Adipose tissue (tissue), 3 donors: ENCODE data around the gene THADA. TPM values are rescaled to one million over a fixed set of nuclear protein-coding genes. Genes with fewer than 3 reads are reported as not detected.

Experiments used
- H3K27ac ChIP-seq: one replicate; pipeline ENCODE4 v1.5.1; 2013; ENCODE audit warnings: low read depth, low read length
- WGBS, 3 donors: extraction: QIAGEN DNeasy Blood & Tissue Kit; methylation state at CpG; one replicate each; pipeline ENCODE4 v1.1.7; 2013; 5-methylcytosine and 5-hydroxymethylcytosine counted together
- polyA plus RNA-seq, 3 donors: library from polyadenylated mRNA; stranded (reverse); fragments of 200-250 nt; gene quantifications; one replicate each; pipeline ENCODE4 v1.2.3, GENCODE V29; 2013
- donor health status: healthy with polysubstance abuse.
- donor health status: Bipolar disorder and iron deficiency.
- donor health status: healthy.

The THADA gene
- polyA plus RNA-seq, 3 donors = 8.6 to 15.5 (median 9.3) TPM

- no peak overlapping the region for H3K27ac ChIP-seq
- WGBS, 3 donors = 27 to 35% (median 31%) methylated on average over 1 of the region's 1 CpG
Measured at GRCh38 chr2:43518181-43518580, 77.7 kb downstream of the THADA start.

GRCh38 chr2:43515807-43516497 lies 79.9 kb downstream of the THADA start:
- WGBS, 3 donors = 70 to 81% (median 79%) methylated on average over 5 of the region's 5 CpGs
- no peak overlapping the region for H3K27ac ChIP-seq

- no peak overlapping the region for H3K27ac ChIP-seq
Measured at GRCh38 chr2:43515248-43515647, 80.6 kb downstream of the THADA start.

DNA sequence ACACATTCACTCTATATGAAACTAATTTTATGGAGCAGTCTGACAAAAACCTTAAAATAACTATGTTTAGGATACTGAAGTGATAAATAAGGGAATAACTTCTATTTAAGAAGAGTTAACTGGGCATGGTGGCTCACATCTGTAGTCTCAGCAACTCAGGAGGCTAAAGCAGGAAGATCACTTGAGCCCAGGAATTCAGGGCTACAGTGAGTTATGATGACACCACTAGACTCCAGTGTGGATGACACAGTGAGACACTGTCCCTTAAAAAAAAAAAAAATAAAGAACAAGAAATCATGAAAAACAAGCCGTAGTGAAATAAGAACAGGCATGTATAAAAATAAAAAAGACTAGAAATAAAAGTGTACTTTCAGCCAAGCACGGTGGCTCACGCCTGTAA lies 82.0 kb downstream of the THADA start:
- H3K27ac ChIP-seq = no peak overlapping the region
- WGBS, 3 donors = 89 to 95% (median 91%) methylated on average over 3 of the region's 3 CpGs

More at GRCh38 chr2:43515248-43515647, 80.6 kb downstream of the THADA start:
- 96 to 98% (median 97%) methylated on average over 3 of the region's 3 CpGs for WGBS, 3 donors

- H3K27ac ChIP-seq = no peak overlapping the region
Measured at GRCh38 chr2:43513216-43513615, 82.6 kb downstream of the THADA start.

GRCh38 chr2:43511199-43511598 lies 84.6 kb downstream of the THADA start:
- 95 to 98% (median 96%) methylated on average over 3 of the region's 3 CpGs for WGBS, 3 donors
- no peak overlapping the region for H3K27ac ChIP-seq

DNA sequence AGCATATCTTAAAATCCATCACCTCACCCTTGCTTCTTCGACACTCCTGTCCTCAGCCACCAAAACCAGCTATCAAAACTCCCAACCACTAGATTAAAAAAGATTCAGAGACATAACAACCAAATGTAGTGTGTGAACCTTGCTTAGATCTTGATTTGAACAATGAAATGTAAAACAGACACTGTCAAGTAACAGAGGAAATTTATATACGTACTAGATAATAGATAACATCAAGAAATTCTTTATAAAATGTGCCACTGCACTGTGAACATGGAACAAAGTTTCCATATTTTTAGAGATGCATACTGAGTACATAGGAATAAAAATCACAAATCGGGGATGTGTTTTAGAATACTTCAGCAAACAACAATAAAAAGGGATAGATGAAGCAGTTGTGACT lies 86.0 kb downstream of the THADA start:
- 94 to 95% (median 94%) methylated on average over 3 of the region's 3 CpGs for WGBS, 3 donors

DNA sequence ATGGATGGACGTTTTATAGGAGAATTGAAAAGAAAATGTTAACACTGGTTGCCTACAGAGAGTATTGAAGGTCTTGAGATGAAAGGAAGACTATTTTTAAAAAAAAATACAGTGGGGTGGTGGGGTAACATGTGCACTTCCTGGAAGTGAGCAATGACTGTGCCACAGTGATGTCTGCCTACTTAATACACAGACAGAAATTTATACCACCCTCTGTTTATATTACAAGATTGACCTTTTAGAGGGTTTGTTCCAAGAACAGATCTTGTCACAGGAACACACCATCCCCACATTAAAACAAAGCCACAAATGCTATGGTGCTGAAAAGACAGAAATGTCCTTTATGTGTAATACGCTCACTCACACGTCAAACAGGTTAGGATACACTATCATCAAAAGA lies 87.6 kb downstream of the THADA start:
- 65 to 92% (median 74%) methylated on average over 3 of the region's 3 CpGs for WGBS, 3 donors
- no peak overlapping the region for H3K27ac ChIP-seq

More for the DNA sequence above, 86.0 kb downstream of the THADA start:
- no peak overlapping the region for H3K27ac ChIP-seq

DNA sequence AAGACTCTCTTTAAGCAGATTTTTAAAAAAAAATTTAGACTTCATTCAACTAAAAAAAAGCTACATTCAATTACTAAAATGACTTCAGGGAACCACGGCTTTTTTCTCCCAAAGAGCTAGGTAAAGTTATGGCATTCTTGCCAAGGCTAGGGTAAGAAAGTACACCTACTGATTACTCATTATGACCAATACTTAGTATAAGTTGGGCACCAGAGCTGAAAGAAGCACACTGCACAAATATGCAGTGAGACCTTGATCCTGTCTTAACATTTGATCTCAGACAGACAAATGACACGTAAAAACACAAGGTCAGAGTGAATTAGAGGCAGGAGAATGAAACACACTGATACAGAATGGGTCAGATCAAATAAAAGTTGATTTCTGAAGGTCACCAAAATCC lies 88.7 kb downstream of the THADA start:
- H3K27ac ChIP-seq = no peak overlapping the region
- 64 to 94% (median 93%) methylated on average over 2 of the region's 2 CpGs for WGBS, 3 donors

DNA sequence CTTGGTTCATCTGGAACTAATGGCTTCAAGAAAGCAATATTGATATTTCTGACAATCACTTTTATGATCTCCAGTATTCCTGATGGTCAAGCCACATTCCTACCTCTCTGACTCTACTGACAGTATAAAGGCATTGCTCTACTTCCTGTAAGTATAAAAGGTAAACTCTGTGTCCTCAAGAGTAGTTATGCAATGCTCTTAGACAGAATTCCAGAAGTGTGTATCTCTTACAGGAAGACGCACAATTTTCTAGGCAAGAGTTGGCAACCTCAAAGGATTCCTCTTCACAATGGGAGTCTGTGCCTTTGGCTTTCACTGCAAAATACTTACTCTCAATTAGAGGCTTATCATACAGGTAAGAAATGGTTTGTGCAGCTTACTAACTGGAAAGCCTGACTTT lies 100.1 kb downstream of the THADA start:
- no peak overlapping the region for H3K27ac ChIP-seq
- 59 to 83% (median 71%) methylated on average over 1 of the region's 1 CpG for WGBS, 3 donors

- WGBS, 3 donors = 91 to 100% (median 95%) methylated on average over 1 of the region's 1 CpG
Measured at GRCh38 chr2:43493954-43494353, 101.9 kb downstream of the THADA start.

GRCh38 chr2:43491065-43491639 lies 104.7 kb downstream of the THADA start:
- 90 to 94% (median 92%) methylated on average over 2 of the region's 2 CpGs for WGBS, 3 donors
- H3K27ac ChIP-seq = no peak overlapping the region

More at GRCh38 chr2:43493954-43494353, 101.9 kb downstream of the THADA start:
- H3K27ac ChIP-seq = no peak overlapping the region

GRCh38 chr2:43490252-43490786 lies 105.5 kb downstream of the THADA start:
- 84 to 91% (median 86%) methylated on average over 1 of the region's 1 CpG for WGBS, 3 donors
- no peak overlapping the region for H3K27ac ChIP-seq

GRCh38 chr2:43488737-43489136 lies 107.1 kb downstream of the THADA start:
- H3K27ac ChIP-seq = no peak overlapping the region
- 79 to 92% (median 86%) methylated on average over 3 of the region's 3 CpGs for WGBS, 3 donors

DNA sequence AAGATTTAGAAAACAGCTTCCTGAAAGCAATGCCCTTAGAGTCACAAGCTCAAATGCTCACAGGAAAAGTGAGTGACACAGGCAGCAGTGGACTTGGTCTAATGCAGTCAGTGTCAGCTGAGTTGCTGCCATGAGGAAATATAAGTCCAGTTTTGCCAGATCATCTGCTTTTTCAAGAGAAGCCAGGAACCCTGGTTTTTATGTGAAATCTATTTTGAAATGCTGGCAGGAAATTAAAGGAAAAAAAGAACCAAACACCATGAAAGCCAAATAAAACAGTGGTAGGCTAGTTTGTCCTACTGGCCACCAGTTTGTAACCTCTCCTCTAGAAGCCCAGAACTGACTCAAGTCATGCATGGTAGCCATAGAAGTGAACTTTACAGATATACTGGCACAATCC lies 109.2 kb downstream of the THADA start:
- H3K27ac ChIP-seq = no peak overlapping the region

- no peak overlapping the region for H3K27ac ChIP-seq
Measured at GRCh38 chr2:43484323-43484930, 111.4 kb downstream of the THADA start.

DNA sequence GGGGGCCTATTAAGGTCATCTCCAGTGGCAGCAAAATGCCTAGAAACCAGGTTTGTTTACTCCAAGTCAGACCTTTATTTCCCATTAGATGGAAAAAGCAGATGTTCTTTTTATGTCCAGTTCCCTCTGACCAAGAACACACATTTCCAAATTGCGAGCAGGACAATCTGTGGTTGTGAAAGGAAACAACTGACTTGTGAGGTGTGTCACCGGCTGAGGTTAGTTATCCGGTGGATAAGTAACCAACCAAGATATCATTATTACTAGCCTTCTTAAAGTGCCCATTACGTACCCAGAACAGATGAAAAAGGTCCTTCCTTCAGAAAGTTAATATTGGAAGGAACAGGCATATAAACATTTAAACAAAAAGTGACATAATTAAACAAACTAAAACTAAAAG lies 112.9 kb downstream of the THADA start:
- WGBS, 3 donors = 24 to 53% (median 26%) methylated on average over 4 of the region's 4 CpGs
- no peak overlapping the region for H3K27ac ChIP-seq

DNA sequence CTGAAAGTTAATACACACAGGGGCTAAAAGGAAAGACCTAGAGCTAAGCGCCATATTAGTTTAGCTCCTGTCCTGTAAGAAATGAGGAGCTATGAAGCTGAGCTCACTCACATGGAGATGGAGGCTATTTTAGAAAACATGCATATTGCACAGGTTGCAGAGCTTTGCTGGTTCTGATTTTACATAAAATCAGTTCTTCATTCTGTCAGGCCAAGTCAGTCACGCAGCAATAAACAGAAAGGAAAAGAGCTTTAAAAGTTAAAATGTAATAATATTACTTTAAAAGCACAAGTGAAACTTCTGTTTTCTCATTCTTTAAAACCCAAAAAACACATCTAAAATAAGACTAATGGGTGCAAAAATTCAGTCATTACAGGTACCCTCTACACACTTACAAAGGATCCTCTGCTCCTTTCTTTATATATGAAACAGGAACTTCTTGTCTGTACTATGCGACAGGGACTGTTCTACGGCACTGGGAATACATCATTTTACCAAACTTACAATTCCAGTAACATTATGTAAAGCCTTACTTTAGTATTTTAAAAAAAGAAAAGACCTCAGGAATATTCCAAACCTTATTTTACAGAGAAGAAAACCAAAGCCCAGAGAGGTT lies 113.8 kb downstream of the THADA start:
- 87 to 99% (median 94%) methylated on average over 4 of the region's 4 CpGs for WGBS, 3 donors

GRCh38 chr2:43480874-43481273 lies 115.0 kb downstream of the THADA start:
- 94 to 95% (median 94%) methylated on average over 3 of the region's 3 CpGs for WGBS, 3 donors
- no peak overlapping the region for H3K27ac ChIP-seq

More for the DNA sequence above, 113.8 kb downstream of the THADA start:
- no peak overlapping the region for H3K27ac ChIP-seq
